Smooth muscle cell (in vitro differentiated cells): Measurements from ENCODE around the gene CDK5RAP2. TPM values are rescaled to one million over a fixed set of nuclear protein-coding genes. Genes with fewer than 3 reads are reported as not detected.
"Not testable (repeated sequence)": the region's sequence is repeated elsewhere in the genome, so short reads cannot be mapped to it uniquely, and the experiment has no call there.

ENCODE experiments used
- DNase-seq: peaks from one replicate; lab custom pipeline; 2025; ENCODE audit not compliant: unreplicated experiment; lab: John Stamatoyannopoulos, UW
- H2AFZ ChIP-seq: fragments of 200-600 bp; sonication (generic); 2 replicates; pipeline ENCODE4 v1.6.0; 2016; ENCODE audit warnings: antibody characterized with exemption, low read depth, mild to moderate bottlenecking
- H3F3A ChIP-seq: fragments of 200-600 bp; sonication (generic); 2 replicates; pipeline ENCODE4 v1.6.0; 2017; ENCODE audit warnings: antibody characterized with exemption, low read depth
- H3K27ac ChIP-seq: fragments of 200-600 bp; sonication (generic); 2 replicates; pipeline ENCODE4 v1.5.1; 2016; ENCODE audit warnings: low read depth, mild to moderate bottlenecking
- H3K27me3 ChIP-seq: fragments of 200-600 bp; sonication (generic); 2 replicates; pipeline ENCODE4 v1.6.1; 2016; ENCODE audit warnings: low read depth, mild to moderate bottlenecking
- H3K36me3 ChIP-seq: fragments of 200-600 bp; sonication (generic); 2 replicates; pipeline ENCODE4 v1.5.1; 2016; ENCODE audit warnings: low read depth
- H3K4me1 ChIP-seq: fragments of 200-600 bp; sonication (generic); 2 replicates; pipeline ENCODE4 v1.5.1; 2016; ENCODE audit warnings: low read depth
- H3K4me2 ChIP-seq: fragments of 200-600 bp; sonication (generic); 2 replicates; pipeline ENCODE4 v1.6.0; 2016; ENCODE audit warnings: mild to moderate bottlenecking
- H3K4me3 ChIP-seq: fragments of 200-600 bp; sonication (generic); 2 replicates; pipeline ENCODE4 v1.5.1; 2016; ENCODE audit warnings: mild to moderate bottlenecking
- H3K79me2 ChIP-seq: fragments of 200-600 bp; sonication (generic); 2 replicates; pipeline ENCODE4 v1.6.0; 2016; ENCODE audit warnings: low read depth, mild to moderate bottlenecking
- H3K9ac ChIP-seq: fragments of 200-600 bp; sonication (generic); 2 replicates; pipeline ENCODE4 v1.6.0; 2016; ENCODE audit warnings: low read depth
- H3K9me3 ChIP-seq: fragments of 200-600 bp; sonication (generic); replicated peaks from 2 replicates; pipeline ENCODE4 v1.5.1; 2016; ENCODE audit warnings: low read depth
- H4K20me1 ChIP-seq: fragments of 200-600 bp; sonication (generic); 2 replicates; pipeline ENCODE4 v1.6.0; 2016; ENCODE audit warnings: low read depth
- WGBS: methylation state at CpG from one replicate; pipeline ENCODE4 v1.1.7; 2016; ENCODE audit warnings: low lambda C conversion rate; 5-methylcytosine and 5-hydroxymethylcytosine counted together
- polyA plus RNA-seq: library from polyadenylated mRNA; unstranded; fragments of >200 nt; fragmentation: Nextera tagmentation; extraction: Ambion mirVana; gene quantifications from 2 replicates; pipeline ENCODE4 v1.2.1, GENCODE V29; 2016
- total RNA-seq: library from RNA; depleted of rRNA; stranded (reverse); fragments of >200 nt; gene quantifications from 2 replicates; pipeline ENCODE4 v1.2.3, GENCODE V29; 2014
- TF ChIP-seq, protein P1 (sequence below): fragments of 200-600 bp; sonication (generic); IDR thresholded peaks from 2 replicates; pipeline ENCODE4 v1.5.1; 2017; ENCODE audit warnings: borderline replicate concordance, mild to moderate bottlenecking, antibody characterized with exemption; ENCODE audit not compliant: insufficient read depth, poor library complexity, severe bottlenecking

The CDK5RAP2 gene
- total and polyA plus RNA-seq, 2 experiments from 2014 or later: 33.7 to 38.3 TPM

DNA sequence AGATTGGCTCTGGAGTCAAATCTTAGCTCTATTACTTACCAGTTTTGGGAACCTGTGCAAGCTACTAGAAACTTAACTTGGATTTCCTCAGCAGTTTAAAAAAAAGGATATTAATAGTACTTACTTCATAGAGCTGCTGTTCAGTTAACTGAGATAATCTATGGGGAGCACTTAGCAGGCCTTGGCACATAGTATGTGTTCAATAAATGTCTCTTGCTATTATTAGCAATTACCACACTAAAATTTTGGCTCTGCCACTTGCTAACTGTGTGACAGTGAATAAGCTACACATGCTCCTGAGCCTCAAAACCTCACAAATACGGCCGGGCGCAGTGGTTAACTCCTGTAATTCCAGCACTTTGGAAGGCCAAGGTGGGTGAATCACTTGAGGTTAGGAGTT lies 55.9 kb downstream of the CDK5RAP2 start:
- 96% methylated on average over 3 of the region's 3 CpGs for WGBS
- no peaks in the 10 kb centered on the region for H3K36me3 ChIP-seq
- TF ChIP-seq, protein P1, sequence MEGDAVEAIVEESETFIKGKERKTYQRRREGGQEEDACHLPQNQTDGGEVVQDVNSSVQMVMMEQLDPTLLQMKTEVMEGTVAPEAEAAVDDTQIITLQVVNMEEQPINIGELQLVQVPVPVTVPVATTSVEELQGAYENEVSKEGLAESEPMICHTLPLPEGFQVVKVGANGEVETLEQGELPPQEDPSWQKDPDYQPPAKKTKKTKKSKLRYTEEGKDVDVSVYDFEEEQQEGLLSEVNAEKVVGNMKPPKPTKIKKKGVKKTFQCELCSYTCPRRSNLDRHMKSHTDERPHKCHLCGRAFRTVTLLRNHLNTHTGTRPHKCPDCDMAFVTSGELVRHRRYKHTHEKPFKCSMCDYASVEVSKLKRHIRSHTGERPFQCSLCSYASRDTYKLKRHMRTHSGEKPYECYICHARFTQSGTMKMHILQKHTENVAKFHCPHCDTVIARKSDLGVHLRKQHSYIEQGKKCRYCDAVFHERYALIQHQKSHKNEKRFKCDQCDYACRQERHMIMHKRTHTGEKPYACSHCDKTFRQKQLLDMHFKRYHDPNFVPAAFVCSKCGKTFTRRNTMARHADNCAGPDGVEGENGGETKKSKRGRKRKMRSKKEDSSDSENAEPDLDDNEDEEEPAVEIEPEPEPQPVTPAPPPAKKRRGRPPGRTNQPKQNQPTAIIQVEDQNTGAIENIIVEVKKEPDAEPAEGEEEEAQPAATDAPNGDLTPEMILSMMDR: no peak

DNA sequence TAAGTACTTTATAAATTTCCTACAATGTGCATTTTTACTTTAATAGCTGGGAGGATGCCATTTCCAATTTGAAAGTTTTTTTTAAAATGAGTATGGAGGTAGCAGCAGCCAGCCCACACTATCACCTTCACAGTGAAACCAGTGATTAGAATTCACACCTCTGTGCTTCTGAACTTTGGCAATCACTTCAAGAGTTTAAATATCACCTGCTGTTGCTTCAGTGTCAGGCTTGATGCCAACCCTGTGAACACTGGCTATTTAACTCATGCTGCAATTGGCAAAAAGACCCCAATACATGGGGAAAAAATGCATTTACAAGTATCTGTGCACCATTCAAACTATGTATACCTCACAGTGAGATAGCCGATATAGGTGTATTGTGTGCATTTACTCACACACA lies 57.4 kb downstream of the CDK5RAP2 start:
- no peaks in the 10 kb centered on the region for H4K20me1 ChIP-seq
- WGBS: 93% methylated on average over 1 of the region's 1 CpG
- TF ChIP-seq, protein P1: no peak
- H3K4me1 ChIP-seq: no peaks in the 10 kb centered on the region
- H3K9ac ChIP-seq: no peak overlapping the region
- H3K36me3 ChIP-seq: peaks cover 2% of the 10 kb centered on the region
- no peak for DNase-seq
- no peaks in the 10 kb centered on the region for H3K9me3 ChIP-seq
- H3K79me2 ChIP-seq: no peaks in the 10 kb centered on the region
- H2AFZ ChIP-seq: no peak overlapping the region
- no peak overlapping the region for H3K4me3 ChIP-seq
- H3K27me3 ChIP-seq: no peaks in the 10 kb centered on the region
- H3F3A ChIP-seq: no peaks in the 10 kb centered on the region
- H3K27ac ChIP-seq: no peak overlapping the region
- no peak overlapping the region for H3K4me2 ChIP-seq

More for the DNA sequence above, 55.9 kb downstream of the CDK5RAP2 start:
- Histone ChIP-seq H3K9me3 (no peaks in the 10 kb centered on the region), H3K4me1 (no peaks in the 10 kb centered on the region), H3K4me2 (no peak overlapping the region), H3K27ac (no peak overlapping the region), H3K27me3 (no peaks in the 10 kb centered on the region), H2AFZ (no peak overlapping the region), H4K20me1 (no peaks in the 10 kb centered on the region), H3K4me3 (no peak overlapping the region), H3K9ac (no peak overlapping the region), H3F3A (no peaks in the 10 kb centered on the region), H3K79me2 (no peaks in the 10 kb centered on the region)
- DNase-seq: no peak

DNA sequence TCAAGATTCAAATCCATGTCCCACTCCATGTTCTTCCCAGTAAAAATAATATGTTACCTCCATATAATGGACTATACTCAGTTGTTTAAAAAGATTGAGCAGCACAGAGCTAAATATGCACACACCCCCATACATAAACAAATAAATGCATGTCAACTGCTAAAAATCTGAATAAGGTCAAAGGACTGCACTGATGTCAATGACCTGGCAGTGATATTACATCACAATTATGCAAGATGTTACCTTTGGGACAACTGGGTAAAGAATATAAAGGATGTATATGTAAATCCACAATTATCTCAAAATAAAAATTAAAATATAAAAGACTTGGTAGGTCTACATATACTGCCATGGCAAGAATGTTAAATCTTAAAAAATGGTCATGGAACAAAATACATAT lies 57.9 kb downstream of the CDK5RAP2 start:
- Histone ChIP-seq H3K4me2 (no peak overlapping the region), H3K4me1 (no peaks in the 10 kb centered on the region), H3K36me3 (peaks cover 3% of the 10 kb centered on the region), H3F3A (no peaks in the 10 kb centered on the region), H2AFZ (no peak overlapping the region), H3K27me3 (no peaks in the 10 kb centered on the region), H4K20me1 (no peaks in the 10 kb centered on the region), H3K9ac (no peak overlapping the region), H3K9me3 (no peaks in the 10 kb centered on the region), H3K27ac (no peak overlapping the region), H3K4me3 (no peak overlapping the region), H3K79me2 (no peaks in the 10 kb centered on the region)
- no peak for DNase-seq
- TF ChIP-seq, protein P1: no peak

DNA sequence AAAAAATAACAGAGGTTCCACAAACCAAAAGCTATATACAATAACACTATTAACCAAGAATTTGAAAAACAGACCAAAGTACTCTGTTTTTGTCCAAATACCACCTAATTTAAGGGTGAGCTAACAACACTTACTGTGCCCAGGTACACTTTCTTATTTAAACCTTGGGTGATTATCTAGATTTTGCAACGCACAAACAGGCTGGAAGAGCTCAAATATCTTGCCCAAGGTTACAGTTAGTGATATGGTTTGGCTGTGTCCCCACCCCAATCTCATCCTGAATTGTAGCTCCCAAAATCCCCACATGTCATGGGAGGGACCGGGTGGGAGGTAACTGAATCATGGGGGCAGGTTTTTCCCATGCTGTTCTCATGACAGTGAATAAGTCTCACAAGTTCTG lies 58.9 kb downstream of the CDK5RAP2 start:
- no peaks in the 10 kb centered on the region for H3K4me1 ChIP-seq
- H2AFZ ChIP-seq: no peak overlapping the region
- H3K4me2 ChIP-seq: no peak overlapping the region
- H3K9me3 ChIP-seq: no peaks in the 10 kb centered on the region
- no peak overlapping the region for H3K4me3 ChIP-seq
- TF ChIP-seq, protein P1: no peak
- no peaks in the 10 kb centered on the region for H3K79me2 ChIP-seq
- H3K27ac ChIP-seq: no peak overlapping the region
- H3K27me3 ChIP-seq: no peaks in the 10 kb centered on the region
- H3F3A ChIP-seq: no peaks in the 10 kb centered on the region
- no peaks in the 10 kb centered on the region for H4K20me1 ChIP-seq
- 100% methylated on average over 2 of the region's 2 CpGs for WGBS
- H3K36me3 ChIP-seq: peaks cover 3% of the 10 kb centered on the region
- no peak for DNase-seq
- H3K9ac ChIP-seq: no peak overlapping the region

DNA sequence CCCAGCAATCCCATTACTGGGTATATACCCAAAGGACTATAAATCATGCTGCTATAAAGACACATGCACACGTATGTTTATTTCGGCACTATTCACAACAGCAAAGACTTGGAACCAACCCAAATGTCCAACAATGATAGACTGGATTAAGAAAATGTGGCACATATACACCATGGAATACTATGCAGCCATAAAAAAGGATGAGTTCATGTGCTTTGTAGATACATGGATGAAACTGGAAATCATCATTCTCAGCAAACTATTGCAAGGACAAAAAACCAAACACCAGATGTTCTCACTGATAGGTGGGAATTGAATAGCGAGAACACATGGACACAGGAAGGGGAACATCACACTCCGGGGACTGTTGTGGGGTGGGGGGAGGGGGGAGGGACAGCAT lies 64.0 kb downstream of the CDK5RAP2 start:
- DNase-seq, H3K4me1 ChIP-seq, H3K36me3 ChIP-seq, H3K79me2 ChIP-seq, H4K20me1 ChIP-seq, H3F3A ChIP-seq, H3K9ac ChIP-seq, H2AFZ ChIP-seq, H3K27ac ChIP-seq, H3K9me3 ChIP-seq, H3K4me3 ChIP-seq, H3K27me3 ChIP-seq, H3K4me2 ChIP-seq: not testable (repeated sequence)
- WGBS: 84% methylated on average over 4 of the region's 4 CpGs

DNA sequence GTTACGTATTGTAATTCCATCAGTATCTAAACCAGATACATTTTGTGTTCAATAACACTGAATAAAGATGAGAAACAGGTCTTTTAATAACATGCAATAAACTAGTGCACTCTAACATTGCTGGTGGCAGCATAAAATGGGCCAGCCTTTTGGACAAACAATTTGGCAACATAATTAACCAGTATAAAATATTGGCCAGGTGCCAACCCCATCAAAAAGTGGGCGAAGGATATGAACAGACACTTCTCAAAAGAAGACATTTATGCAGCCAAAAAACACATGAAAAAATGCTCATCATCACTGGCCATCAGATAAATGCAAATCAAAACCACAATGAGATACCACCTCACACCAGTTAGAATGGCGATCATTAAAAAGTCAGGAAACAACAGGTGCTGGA lies 64.5 kb downstream of the CDK5RAP2 start:
- H3K4me2 ChIP-seq, H3K9ac ChIP-seq, H3K79me2 ChIP-seq, H3K4me3 ChIP-seq, H3K27ac ChIP-seq, H3K9me3 ChIP-seq, H2AFZ ChIP-seq, H3K27me3 ChIP-seq, H3K36me3 ChIP-seq, H3F3A ChIP-seq, DNase-seq, H4K20me1 ChIP-seq, H3K4me1 ChIP-seq: not testable (repeated sequence)
- WGBS: 96% methylated on average over 3 of the region's 3 CpGs
